A549 (cell line): Measurements from ENCODE around the gene FAM118B. TPM values are rescaled to one million over a fixed set of nuclear protein-coding genes. Genes with fewer than 3 reads are reported as not detected.

Source experiments
- ATAC-seq, 2 experiments: fragments of 200-7000 bp in 1 of 2; fragments of >200 bp in 1 of 2; cut with Nextera tagmentation in 1 of 2; cut with Tn5 transposase in 1 of 2; 3 replicates each; pipeline versions ENCODE4 v1.8.0 to v1.9.1; 2018 to 2020; ENCODE audit warnings: mild to moderate bottlenecking in 1 of 2, moderate library complexity in 1 of 2
- CTCF ChIA-PET: fragments of 300-600 bp; sonication (Branson Sonifier 250); formaldehyde crosslinking; extraction: SDS; loops from one replicate; lab custom pipeline; 2021; ENCODE audit warnings: antibody characterized with exemption, inconsistent platforms; lab: Yijun Ruan, JAX
- POLR2A ChIA-PET: fragments of 350-600 bp; formaldehyde crosslinking; extraction: SDS; loops from one replicate; lab custom pipeline; 2021; ENCODE audit warnings: antibody characterized with exemption, inconsistent platforms; lab: Yijun Ruan, JAX
- DNase-seq, 2 experiments: peaks; one replicate each; pipeline versions ENCODE4 v3.0.0 to v3.0.0-alpha.2; 2011 to 2016; ENCODE audit warnings: low read depth in 1 of 2, low spot score in 1 of 2
- FAIRE-seq: peaks from 2 replicates; lab custom pipeline; 2011; peaks lifted over from hg19 to GRCh38; lab: Jason Lieb, UNC
- H3K27ac ChIP-seq, 2 experiments: fragments of >200 bp; sonication (Bioruptor Twin); formaldehyde crosslinking; 3 replicates each; pipeline ENCODE4 v1.5.1; 2016 to 2017
- H3K4me1 ChIP-seq: fragments of >200 bp; sonication (Bioruptor Twin); formaldehyde crosslinking; 3 replicates; pipeline ENCODE4 v1.6.1; 2016
- H3K4me2 ChIP-seq: fragments of >200 bp; sonication (Bioruptor Twin); formaldehyde crosslinking; 3 replicates; pipeline ENCODE4 v1.6.1; 2016
- H3K4me3 ChIP-seq: fragments of >200 bp; sonication (Bioruptor Twin); formaldehyde crosslinking; 3 replicates; pipeline ENCODE4 v1.5.1; 2016
- H3K9me3 ChIP-seq: fragments of >200 bp; sonication (Bioruptor Twin); formaldehyde crosslinking; 3 replicates; pipeline ENCODE4 v1.6.1; 2016
- CHD2 ChIP-seq: fragments of 150-350 bp; IDR thresholded peaks from 2 replicates; pipeline ENCODE4 v1.6.1; 2014; ENCODE audit warnings: low read length; ENCODE audit not compliant: partially characterized antibody
- CHD4 ChIP-seq: fragments of 200-600 bp; sonication (generic); IDR thresholded peaks from 2 replicates; pipeline ENCODE4 v1.6.1; 2016; ENCODE audit warnings: antibody characterized with exemption, mild to moderate bottlenecking, borderline replicate concordance
- E2F6 ChIP-seq: IDR thresholded peaks from 2 replicates; pipeline ENCODE4 v1.6.1; 2012; ENCODE audit warnings: low read depth, borderline replicate concordance
- ELK1 ChIP-seq: fragments of 150-350 bp; IDR thresholded peaks from 2 replicates; pipeline ENCODE4 v1.6.1; 2014; ENCODE audit warnings: low read depth, mild to moderate bottlenecking, low read length
- FOSB ChIP-seq: fragments of 250-450 bp; sonication (Bioruptor Pico); IDR thresholded peaks from 2 replicates; pipeline ENCODE4 v1.5.0; 2020; ENCODE audit warnings: mild to moderate bottlenecking, moderate library complexity
- FOSL2 ChIP-seq, 2 experiments: fragments of 450-650 bp in 1 of 2; fragments of >200 bp in 1 of 2; sonication (Bioruptor Twin) in 1 of 2; formaldehyde crosslinking; IDR thresholded peaks; 2 replicates each; pipeline versions ENCODE4 v1.5.0 to v1.6.1; 2016 to 2020; ENCODE audit warnings: mild to moderate bottlenecking in 1 of 2, moderate library complexity in 1 of 2
- JUN ChIP-seq, 2 experiments: fragments of >200 bp; sonication (Bioruptor Twin); formaldehyde crosslinking; IDR thresholded peaks; 2 replicates in 1 of 2; 3 replicates in 1 of 2; pipeline ENCODE4 v1.6.1; 2016 to 2017
- JUNB ChIP-seq: fragments of >200 bp; sonication (Bioruptor Twin); formaldehyde crosslinking; IDR thresholded peaks from 2 replicates; pipeline ENCODE4 v1.6.1; 2016
- MAX ChIP-seq: IDR thresholded peaks from 2 replicates; pipeline ENCODE4 v1.6.1; 2012
- NFE2L2 ChIP-seq: fragments of 150-350 bp; conservative IDR thresholded peaks from 2 replicates; pipeline ENCODE4 v1.6.1; 2014; ENCODE audit warnings: low read length
- PHF8 ChIP-seq: fragments of 200-600 bp; sonication (generic); IDR thresholded peaks from 2 replicates; pipeline ENCODE4 v1.6.1; 2016; ENCODE audit warnings: low read depth, mild to moderate bottlenecking, antibody characterized with exemption, moderate library complexity, borderline replicate concordance
- RAD21 ChIP-seq, 2 experiments: fragments of >200 bp in 1 of 2; sonication (Bioruptor Twin) in 1 of 2; formaldehyde crosslinking in 1 of 2; IDR thresholded peaks in 1 of 2; conservative IDR thresholded peaks in 1 of 2; 2 replicates in 1 of 2; 3 replicates in 1 of 2; pipeline ENCODE4 v1.6.1; 2012 to 2018; ENCODE audit warnings: inconsistent platforms in 1 of 2
- RARB ChIP-seq: fragments of 250-450 bp; sonication (Bioruptor Pico); IDR thresholded peaks from 2 replicates; pipeline ENCODE4 v1.8.0; 2021; ENCODE audit warnings: mild to moderate bottlenecking, moderate library complexity
- RFX5 ChIP-seq: fragments of 450-650 bp; IDR thresholded peaks from 2 replicates; pipeline ENCODE4 v1.7.1; 2014; ENCODE audit warnings: antibody characterized with exemption, mild to moderate bottlenecking, moderate library complexity
- TFCP2L1 ChIP-seq: fragments of 250-450 bp; sonication (Bioruptor Pico); IDR thresholded peaks from 2 replicates; pipeline ENCODE4 v1.5.0; 2021; ENCODE audit warnings: mild to moderate bottlenecking
- TP53 ChIP-seq: fragments of 250-450 bp; sonication (Bioruptor Pico); IDR thresholded peaks from 2 replicates; pipeline ENCODE4 v1.5.0; 2021; ENCODE audit warnings: mild to moderate bottlenecking, moderate library complexity
- ZNF302 ChIP-seq: fragments of 250-450 bp; sonication (Bioruptor Pico); IDR thresholded peaks from 2 replicates; pipeline ENCODE4 v1.9.0; 2021; ENCODE audit warnings: inconsistent platforms, mild to moderate bottlenecking, moderate library complexity
- WGBS: methylation state at CpG from one replicate; pipeline ENCODE4 v1.1.6; 2017; ENCODE audit errors: missing lambda C conversion rate; 5-methylcytosine and 5-hydroxymethylcytosine counted together
- polyA plus RNA-seq, 4 experiments: library from polyadenylated mRNA; depleted of rRNA in 3 of 4; stranded (reverse); fragments of >200 nt; fragmentation: RNase III in 1 of 4; extraction: RNeasy Plus Mini Kit Qiagen cat#74134 plus additional on column Dnase treatment in 1 of 4; gene quantifications; 2 replicates in 3 of 4; 3 replicates in 1 of 4; pipeline ENCODE4 v1.2.3, GENCODE V29; 2011 to 2017

Gene FAM118B
- polyA plus RNA-seq, 2 of the 4 experiments (the other 2 are of a cell fraction): 14.9 to 23.9 TPM

- ChIA-PET POLR2A (no interaction called here), CTCF (interaction anchor here (0.6 kb wide), 1 partner anchor 747 kb away, joined by 3 read pairs; no protein-coding TSS in a partner anchor)
- Histone ChIP-seq H3K4me1 (no peaks in the 10 kb centered on the region), H3K4me3 (no peak overlapping the region), H3K9me3 (no peaks in the 10 kb centered on the region), H3K27ac (no peak overlapping the region), H3K4me2 (no peak overlapping the region)
- FAIRE-seq: no peak
- WGBS: 75% methylated on average over 2 of the region's 2 CpGs
- TF ChIP-seq JUNB (no peak), ELK1 (no peak), TFCP2L1 (CRISPR knock-in tag) (no peak)
- no peak for ATAC-seq
- no peak for DNase-seq
These were observed 13.7 kb downstream of the FAM118B start for GRCh38 chr11:126225295-126225665.

- H3K27ac ChIP-seq: no peak overlapping the region
- peaks cover 2% of the 10 kb centered on the region; the same call in 2 of the 3 replicates for H3K4me1 ChIP-seq
- H3K9me3 ChIP-seq: no peaks in the 10 kb centered on the region
- ChIA-PET CTCF (interaction anchor here (0.6 kb wide), 2 partner anchors 740 to 984 kb away, joined by 3 read pairs; no protein-coding TSS in a partner anchor), POLR2A (interaction anchor here (0.6 kb wide), 1 partner anchor 21 kb away, joined by 3 read pairs; no protein-coding TSS in a partner anchor)
- H3K4me2 ChIP-seq: no peak overlapping the region
- no peak overlapping the region for H3K4me3 ChIP-seq
- TF ChIP-seq ZNF302 (CRISPR knock-in tag) (no peak), E2F6 (no peak), PHF8 (no peak), TP53 (CRISPR knock-in tag) (no peak), RFX5 (no peak), JUN (IDR thresholded peaks at IDR 0.05) (no peak), RARB (no peak), RAD21 (conservative IDR thresholded peaks at IDR 0.05 in 1 of 2, IDR thresholded peaks at IDR 0.05 in 1 of 2) (no peak), NFE2L2 (no peak), FOSL2 (IDR thresholded peaks at IDR 0.05) (no peak), FOSL2 (CRISPR knock-in tag; IDR thresholded peaks at IDR 0.05) (no peak), MAX (no peak), CHD2 (no peak), TFCP2L1 (CRISPR knock-in tag) (no peak), FOSB (no peak)
- TF ChIP-seq, all 56 proteins: peak for 0
- 94% methylated on average over 11 of the region's 15 CpGs for WGBS
- DNase-seq (no peak), ATAC-seq (no peak), FAIRE-seq (no peak)
These were observed 14.9 kb downstream of the FAM118B start for GRCh38 chr11:126226334-126227084.

GRCh38 chr11:126229858-126230540 is 18.4 kb downstream of the FAM118B start:
- no peak overlapping the region for H3K4me2 ChIP-seq
- CTCF ChIA-PET: no interaction called here
- FAIRE-seq: no peak
- TF ChIP-seq MAX: no peak
- TF ChIP-seq ZNF302 (CRISPR knock-in tag): no peak
- no peak for TF ChIP-seq CHD4
- TF ChIP-seq, all 56 proteins: peak for 0
- Histone ChIP-seq H3K27ac (no peak overlapping the region), H3K9me3 (no peaks in the 10 kb centered on the region), H3K4me3 (no peak overlapping the region), H3K4me1 (peaks cover 6% of the 10 kb centered on the region; the same call in 2 of the 3 replicates)
- ATAC-seq: no peak
- WGBS: 87% methylated on average over 3 of the region's 3 CpGs
- DNase-seq: no peak
- POLR2A ChIA-PET: interaction anchor here (1.4 kb wide), 1 partner anchor 19 kb away, joined by 3 read pairs; the partner anchor contains the start of genes FAM118B and RPUSD4
